GM18867 (cell line): ENCODE measurements around the gene UNC5C.

Experiments
- ATAC-seq: cut with Tn5 transposase; IDR thresholded peaks from one replicate; pipeline ENCODE4 v1.9.1; 2021; ENCODE audit warnings: mild to moderate bottlenecking, moderate library complexity; ENCODE audit not compliant: unreplicated experiment

Gene UNC5C

DNA sequence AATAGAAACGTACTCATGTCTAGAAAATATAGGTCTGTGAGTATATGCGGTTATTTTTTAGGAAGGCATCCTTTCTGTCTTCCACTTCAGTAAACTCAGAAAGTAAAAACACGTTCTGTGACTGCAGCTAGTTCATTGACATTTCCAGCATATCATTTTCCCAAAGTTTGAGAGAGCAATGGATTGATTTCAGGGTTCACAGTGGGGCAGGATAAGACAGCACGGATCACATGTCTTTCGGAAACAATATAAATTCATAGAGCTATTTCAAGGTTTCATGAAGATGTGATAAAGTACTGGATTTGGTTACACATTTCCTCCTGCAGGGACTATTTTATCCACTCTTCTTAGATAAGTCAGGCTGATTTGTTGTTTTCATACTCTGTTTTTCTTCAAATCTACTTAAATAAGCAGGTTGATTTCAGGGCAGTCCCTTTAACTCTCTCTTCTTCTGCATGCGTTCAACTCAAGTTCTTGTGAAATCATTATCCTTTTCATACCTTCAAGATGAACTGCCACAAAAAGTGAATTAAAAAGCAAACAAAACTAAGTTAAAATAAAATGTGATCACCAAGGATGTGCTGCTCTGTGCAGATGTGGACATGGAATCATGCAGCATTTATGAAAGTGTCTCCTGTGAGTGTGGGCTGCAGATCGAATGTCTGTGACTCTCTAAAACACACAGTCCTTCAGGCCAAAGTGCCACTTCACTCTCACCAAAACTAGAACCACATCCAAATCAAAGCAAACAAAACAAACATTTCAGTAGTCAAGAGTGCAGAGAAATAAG lies 187.7 kb downstream of the UNC5C start:
- no peak for ATAC-seq

DNA sequence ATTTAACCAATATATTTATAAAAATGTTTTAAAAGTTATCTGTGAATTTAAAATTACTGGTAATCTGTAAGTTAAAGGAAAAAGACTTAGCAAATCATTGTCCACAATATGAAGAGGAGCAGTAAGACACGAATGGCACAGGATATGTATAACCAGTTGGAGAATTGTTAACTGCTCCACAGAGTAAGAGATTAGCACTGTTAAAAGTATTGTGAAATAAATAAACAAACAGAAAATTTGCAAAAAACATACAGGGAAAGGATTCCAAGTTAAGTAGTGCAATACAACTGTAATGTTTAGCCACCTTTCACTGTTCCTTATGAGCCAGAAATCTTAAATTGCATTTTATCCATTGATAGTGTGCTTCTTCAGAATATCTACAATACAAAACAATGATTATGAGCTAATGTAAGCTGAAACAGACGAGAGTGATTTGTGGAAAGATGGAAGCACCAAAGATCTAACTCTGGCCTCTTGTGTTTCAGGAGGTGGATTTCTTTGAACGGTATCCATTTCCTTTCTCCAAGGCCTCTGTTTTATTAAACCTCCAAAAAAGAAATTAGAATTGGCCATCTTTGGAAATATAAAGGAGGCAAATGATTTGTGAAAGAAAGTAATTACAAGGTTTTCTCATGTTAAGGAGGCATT lies 188.4 kb downstream of the UNC5C start:
- ATAC-seq = no peak

DNA sequence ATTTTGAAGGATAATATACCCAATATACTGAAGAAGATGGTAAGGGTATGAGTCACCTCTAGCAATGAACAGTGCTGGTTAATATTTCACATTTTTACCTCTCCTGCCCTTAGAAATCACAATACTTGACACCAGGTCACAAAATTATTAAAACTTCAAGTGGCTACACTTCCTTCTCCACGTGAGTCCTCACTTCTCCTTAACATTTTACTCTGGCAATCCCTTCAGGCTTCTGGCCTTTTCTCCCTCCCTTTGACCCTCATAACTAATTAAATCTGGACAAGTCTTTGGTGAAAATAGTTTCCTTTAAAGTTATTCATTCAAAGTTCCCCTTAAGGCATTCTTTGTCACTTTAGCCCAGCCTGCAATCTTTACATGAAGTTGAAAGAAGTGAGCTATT lies 190.4 kb downstream of the UNC5C start:
- no peak for ATAC-seq

DNA sequence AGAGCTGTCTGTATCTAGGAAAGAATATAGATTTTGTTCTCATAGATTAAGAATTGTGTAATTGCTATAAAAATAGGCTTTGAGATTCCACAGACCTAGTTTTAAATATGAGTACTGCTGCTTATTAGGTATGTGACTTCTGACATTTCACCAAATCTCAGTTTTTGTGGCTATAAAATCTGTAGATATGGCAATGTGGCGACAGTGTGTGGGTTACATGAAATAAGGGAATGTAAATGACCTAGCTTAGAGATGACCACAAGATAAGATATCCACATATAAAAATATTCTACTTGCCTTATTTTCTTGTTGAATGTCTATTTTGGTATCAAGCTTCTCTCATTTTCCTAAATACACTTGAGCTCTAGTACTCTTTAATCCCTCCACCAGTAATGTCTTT lies 193.8 kb downstream of the UNC5C start:
- no peak for ATAC-seq

DNA sequence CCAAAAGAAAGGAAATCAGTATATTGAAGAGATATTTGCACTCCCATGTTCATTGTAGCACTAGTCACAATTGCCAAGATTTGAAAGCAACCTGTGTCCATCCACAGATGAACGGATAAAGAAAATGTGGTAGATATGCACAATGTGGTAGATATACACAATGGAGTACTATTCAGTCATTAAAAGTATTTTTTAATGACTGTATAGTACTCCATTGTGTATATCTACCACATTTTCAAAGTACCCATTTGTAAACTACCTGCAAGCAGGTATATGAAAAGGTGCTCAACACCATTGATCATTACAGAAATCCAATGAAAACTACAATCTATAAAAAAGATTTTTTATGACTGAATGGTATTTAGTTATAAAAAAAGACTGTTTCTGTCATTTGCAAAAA lies 200.4 kb downstream of the UNC5C start:
- no peak for ATAC-seq

DNA sequence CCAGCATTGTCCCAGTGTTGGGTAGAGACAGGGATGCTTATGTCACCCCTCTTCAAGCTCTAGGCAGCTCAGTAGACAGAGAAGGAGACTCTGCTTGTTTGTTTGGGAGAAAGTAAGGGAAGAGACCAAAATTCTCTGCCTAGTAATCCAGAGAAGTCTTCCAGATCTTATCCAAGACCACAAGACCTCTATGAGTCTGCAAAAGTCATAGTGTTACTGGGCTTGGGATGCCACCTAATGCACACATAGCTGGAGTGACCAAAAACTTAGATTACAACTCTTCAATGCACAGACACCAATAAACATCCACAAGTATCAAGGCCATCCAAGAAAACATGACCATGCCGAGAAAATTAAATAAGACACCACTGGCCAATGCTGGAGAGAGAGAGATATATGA lies 205.5 kb downstream of the UNC5C start:
- no peak for ATAC-seq

DNA sequence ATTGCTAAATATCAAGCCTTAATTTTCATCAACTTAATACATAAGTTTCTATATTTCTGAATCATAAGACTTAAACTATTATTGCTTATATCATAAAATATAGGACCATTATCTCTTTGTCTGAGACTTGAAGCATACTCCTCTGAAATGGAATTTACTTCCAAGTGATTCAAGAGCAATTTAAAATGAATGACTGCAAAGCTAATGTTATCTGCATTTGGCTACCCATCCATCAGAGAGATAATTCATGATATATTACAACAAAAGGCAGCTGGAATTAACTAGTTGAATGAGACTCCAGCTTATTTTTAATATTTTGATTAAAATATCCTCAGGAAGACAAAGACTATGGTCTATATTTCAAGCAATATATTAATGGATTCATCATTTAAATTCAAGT lies 208.6 kb downstream of the UNC5C start:
- no peak for ATAC-seq

DNA sequence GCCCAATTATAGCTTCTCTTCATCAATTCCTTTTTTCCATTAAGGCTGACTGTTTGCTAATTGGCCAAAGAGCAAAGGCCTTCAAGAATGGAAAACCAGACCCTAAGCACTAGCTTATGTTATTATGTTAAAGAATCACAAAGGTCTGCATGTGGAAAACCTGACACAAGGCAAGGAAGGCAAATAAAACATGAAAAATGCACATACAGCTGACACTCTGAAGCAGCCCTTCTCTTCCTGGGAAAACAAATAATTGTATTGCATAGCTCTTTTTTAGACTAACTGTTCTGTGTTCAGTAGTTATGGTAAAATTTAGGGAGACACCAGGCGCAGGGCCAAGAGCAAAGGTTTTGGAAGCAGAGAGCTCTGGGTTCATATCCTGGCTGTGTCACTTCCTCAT lies 223.1 kb downstream of the UNC5C start:
- ATAC-seq = no peak

DNA sequence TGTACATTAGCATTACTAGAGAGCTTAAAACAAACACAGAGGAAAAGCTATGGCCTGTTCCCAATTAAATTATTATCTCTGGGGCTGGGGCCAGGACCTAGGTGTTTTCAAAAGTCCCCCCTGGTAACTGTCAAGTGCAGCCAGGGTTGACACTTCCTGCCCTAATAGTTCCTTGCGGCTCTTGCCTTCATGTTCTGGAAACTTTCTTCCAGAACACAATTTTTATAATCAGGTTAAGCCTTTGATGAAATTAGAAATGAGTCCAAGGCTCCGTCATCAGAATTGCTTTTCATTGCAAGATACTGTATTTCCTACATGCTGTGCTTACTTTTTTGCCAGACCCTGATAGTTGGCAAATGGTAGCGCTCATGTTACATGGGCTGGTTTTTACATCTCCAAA lies 229.6 kb downstream of the UNC5C start:
- no peak for ATAC-seq

DNA sequence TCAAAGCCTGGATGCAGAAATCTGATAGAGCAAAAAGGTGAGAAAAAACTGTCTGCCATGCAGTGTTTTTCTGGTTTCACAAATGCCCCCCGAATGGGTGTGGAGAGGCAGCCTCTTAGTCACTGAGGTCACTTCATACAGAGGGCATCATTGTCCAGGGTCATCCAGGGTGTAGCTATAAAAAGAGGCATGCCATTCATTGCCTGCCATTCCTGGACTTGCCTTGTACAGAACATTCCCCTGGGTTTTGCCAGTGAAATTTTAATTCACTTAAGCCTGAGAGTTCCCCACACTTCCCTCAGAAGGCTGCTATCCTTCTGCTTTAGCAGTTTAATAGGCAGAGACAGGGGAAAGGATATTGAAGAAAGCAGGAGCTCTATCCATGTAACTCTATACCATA lies 230.3 kb downstream of the UNC5C start:
- ATAC-seq = no peak

DNA sequence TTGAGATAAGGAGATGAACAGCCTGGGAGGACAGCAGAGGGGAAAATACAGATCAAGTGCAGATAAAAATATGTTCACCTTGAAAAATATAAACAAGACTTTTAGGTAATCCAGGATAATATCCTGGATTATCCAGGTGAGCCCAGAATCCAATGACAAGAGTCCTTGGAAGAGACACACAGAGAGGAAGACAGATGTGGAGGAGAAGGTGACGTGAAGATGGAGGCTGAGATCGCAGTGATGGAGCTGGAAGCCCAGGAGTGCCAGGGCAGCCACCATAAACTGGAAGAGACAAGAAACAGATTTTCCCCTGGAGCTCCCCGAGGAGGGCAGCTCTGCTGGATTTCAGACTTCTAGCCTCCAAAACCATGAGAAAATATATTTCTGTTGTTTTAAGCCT lies 230.7 kb downstream of the UNC5C start:
- no peak for ATAC-seq

DNA sequence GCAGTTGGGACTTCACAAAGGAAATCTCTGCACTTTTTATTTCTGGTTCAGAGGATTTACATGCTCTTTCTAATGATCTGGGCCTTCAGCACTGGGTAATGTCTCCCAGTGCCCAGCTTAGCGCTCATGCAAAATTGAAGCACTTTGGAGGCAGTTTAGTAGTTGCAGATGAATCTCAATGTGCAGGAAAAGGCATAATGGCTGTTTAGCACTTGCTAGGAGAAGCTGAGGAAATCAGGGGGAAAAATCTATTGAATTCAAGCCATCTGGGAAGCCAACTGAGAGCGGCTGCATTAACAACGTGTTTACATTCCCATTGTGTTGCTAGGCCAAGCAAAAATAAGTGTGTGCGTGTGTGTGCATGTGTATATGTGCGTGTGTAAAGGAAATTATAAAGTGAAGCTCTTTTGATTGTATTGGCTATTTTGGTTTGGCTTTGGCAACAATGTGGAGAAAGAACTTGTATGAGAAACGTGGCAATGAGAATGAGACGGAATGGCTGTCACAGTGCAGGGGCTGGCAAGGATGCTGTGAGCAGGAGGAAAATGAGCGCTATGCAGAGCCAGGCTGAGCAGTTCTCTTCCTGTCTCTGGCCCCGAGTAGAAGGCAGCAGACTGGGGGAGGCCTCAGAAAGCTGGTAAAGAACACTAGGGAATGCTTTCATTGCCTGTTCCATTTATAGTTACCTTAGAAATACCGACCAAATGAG lies 231.5 kb downstream of the UNC5C start:
- ATAC-seq = no peak

DNA sequence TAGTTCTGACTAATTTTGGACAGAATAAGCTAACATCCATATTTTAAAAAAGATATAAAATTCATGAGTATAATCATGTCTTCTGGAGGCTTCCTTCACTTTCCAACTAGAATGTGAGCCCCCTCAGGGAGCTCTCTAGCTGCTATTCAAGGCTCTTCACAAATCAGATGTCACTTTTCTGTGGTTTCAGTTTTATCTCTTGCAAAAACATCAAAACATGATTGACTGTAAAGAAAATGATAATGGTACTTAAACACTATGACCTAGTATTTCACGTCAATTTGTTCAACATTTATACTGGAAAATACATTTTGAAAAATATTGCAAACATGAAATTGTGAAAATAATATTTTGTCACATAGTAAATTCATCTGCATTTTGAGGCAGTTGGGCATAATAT lies 234.2 kb downstream of the UNC5C start:
- no peak for ATAC-seq

DNA sequence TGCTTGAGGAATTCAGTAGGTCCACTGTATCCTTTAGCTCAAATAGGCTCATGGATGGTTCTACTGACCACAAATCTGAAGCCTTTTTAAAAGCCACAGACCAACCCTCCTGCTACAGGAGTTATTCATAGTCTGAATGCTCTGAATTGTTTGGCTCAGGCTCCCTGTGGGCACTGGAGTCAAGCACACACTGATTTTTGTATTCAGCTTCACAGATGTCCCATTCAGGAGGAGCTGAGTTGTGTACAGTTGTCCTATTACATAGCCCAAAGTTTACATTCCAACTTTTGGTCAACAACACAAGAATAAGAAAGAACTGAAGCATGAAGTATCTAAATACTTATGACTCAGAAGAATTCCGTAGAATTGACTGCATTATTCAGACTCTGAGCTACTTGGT lies 243.9 kb downstream of the UNC5C start:
- ATAC-seq = no peak

DNA sequence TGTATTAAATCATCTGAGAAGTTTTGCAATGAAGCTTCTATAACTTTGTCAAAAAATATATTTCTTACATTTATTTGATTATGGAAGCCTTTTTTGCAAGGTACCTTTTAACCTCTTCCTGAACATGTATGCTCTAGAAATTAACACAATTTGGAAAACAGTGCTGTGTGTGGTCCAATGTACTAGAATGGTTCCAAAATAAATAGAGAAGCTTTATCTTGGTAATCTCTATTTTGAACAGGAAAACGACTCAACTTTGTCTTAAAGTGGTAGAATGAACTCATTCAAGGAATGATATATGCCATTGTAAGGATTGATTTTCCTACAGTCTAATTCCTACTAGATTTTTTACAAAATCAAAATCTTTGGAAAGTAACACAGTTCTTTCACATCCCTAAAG lies 248.5 kb downstream of the UNC5C start:
- ATAC-seq = no peak

DNA sequence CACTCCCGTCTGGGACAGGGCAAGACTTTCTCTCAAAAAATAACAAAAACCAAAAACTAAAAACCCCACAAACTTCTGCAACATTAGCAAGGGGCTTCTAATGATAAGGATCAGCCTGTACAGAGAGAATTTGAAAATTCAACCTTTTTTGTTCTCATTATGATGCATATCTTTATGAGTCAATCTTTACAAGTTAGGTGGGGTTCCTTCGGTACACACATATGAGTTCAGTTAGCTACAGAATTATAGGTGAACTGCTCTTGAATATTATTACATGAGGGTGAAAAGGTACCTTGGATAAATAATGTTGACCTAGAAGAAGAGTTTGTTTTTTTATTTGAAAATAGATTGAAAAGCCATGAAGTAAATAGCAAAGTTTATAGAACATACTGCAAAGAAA lies 252.7 kb downstream of the UNC5C start:
- ATAC-seq = no peak

DNA sequence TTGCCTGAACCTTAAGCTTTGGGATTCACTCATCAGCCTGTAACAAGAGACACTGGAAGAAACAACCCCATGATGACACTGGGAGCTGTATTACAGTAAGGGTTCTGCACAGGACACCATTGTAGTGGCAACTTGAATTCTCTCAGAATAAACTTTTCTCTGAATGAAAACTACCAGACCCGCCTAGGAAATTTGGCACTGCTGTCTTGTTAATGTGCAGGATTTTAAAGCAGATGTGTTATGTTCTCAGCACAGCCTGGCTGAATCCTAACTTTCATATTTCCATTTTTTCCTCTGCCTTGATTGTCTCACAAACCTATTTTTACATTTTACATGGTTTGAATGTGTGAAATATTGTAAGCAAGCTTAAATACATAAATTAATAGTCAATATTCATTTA lies 253.6 kb downstream of the UNC5C start:
- ATAC-seq = no peak

DNA sequence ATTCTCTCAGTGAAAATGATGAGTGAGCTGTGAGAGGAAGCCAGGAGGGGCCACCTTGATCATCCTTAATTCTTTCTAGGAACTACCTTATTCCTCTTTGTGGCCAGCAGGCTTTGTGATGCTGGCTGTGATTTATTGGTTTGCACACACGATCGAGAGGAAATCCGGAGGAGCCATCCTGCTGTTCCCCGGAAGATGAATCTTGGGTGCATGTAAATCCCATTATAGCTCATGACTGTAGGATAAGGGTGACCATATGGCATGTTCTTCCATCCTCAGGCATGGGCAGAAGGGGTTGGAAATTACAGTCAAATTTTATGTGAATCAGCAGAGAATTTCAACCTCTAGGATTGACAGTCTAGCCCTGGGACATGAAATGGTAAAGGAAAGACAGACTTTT lies 254.5 kb downstream of the UNC5C start:
- ATAC-seq = no peak

DNA sequence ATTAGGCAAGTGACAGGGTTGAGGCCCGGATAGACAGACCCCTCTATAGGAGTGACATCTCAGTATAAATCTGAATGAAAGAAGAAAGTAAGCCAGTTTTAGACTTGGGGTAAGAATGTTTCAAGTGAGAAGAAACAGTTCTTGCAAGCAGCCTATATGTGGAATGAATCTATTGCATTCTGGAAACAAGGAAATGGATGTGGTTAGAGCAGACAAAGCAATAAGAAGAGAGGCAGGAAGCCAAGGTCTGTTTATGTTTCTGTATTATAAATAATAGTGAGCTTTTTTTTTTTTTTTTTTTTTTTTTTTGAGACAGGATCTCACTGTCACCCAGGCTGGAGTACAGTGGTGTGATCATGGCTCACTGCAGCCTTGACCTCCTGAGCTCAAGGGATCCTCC lies 255.8 kb downstream of the UNC5C start:
- ATAC-seq = no peak

DNA sequence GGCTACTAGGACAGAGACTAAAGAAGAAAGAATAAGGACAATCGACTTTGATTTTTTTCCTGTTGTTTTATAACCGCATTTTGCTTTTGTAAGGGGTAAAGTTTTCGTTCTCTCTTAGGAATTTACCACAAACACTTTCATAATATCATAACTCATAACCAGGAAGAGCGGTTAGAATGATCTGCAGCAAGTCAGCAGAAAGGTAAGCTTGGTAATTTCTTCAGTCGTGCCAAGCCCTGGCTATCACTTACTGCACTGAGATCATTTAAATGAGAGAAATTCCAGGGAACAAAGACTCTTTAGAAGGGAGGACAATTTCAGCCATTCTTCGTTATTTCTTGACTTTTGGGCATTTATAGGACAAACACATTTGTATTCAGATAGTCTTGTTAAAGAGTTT lies 258.1 kb downstream of the UNC5C start:
- no peak for ATAC-seq

DNA sequence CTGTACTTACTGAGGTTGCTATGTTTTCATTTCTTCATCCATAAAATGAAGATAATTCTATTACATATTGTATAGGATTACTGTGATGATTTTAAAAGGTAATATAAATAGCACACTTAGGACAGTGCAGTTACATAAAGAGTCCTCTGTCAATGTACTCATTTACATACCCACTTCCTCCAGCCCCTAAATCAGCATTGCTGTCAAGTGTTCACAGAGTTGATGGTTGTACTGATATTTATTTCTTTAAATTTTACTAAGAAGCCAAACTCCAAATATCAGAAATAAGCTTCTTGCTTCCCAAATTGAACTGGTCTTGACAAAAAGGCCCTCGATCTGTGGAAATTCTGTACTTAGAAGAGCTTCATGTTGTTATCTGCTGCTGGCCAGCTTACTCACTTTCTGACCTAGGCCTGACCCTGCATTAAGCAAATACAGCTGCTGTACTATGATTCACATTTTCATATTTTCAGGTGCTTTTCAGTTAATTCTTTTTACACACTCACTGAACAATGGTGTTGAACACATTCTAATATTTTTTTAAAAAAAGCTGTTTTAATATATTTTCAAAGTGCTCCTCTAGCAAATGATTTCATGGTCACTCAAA lies 259.6 kb downstream of the UNC5C start:
- peak; percentile 82 for ATAC-seq

DNA sequence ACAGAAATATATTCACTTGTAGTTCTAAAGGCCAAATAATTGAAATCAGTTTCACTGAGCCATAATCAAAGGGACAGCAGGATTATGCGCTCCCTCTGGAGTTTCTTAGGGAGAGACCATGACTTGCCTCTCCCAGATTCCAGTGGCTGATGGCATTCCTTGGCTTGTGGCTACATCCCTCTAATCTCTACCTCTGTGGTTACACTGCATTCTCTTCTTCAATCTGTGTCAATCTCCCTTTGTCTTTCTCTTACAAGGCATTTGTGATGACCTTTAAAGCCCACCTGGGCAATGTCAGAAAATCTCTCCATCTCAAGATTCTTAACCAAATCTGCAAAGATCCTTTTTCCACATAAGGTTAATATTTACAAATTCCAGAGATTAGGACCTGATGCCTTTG lies 260.2 kb downstream of the UNC5C start:
- no peak for ATAC-seq
